ENCODE data around the gene GALNT2. TPM values are rescaled to one million over a fixed set of nuclear protein-coding genes. Genes with fewer than 3 reads are reported as not detected.

GALNT2 gene
- total and polyA plus RNA-seq, 9 of the 15 experiments (the other 6 are each of a cell fraction or from before 2014, with no cell fraction given): 1.6 to 106 (median 51.9) TPM

DNA sequence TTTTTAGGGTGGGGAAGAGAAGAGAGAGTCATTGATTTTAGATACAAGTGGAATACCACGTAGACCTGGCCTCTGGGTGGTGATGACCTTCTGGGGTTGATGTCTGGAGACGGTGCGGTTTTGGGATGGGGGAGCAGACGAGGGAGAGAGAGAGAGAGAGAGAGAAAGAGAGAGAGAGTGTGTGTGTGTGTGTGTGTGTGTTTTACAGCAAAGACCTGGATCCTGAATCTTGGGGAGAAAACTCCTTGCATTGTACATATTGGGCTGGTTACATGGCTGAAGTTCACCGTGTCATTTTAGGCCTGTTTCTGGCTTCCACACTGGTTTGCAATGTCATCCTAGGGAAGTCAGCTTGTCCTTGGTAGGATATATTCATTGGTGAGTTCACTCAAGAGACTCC is 89.0 kb downstream of the GALNT2 start (continued):
- TF ChIP-seq ZNF408 (CRISPR knock-in tag; IDR thresholded peaks at IDR 0.05; ENCODE audit: low read depth) (no peak), CBX5 (IDR thresholded peaks at IDR 0.05; ENCODE audit: borderline replicate concordance, low read depth) (no peak), SRSF3 (IDR thresholded peaks at IDR 0.05; ENCODE audit: insufficient read depth, low read length) (no peak), RFX1 (IDR thresholded peaks at IDR 0.05) (no peak), MEF2D (tag; conservative IDR thresholded peaks at IDR 0.05; ENCODE audit: low read depth) (no peak), KDM4B (IDR thresholded peaks at IDR 0.05; ENCODE audit: borderline replicate concordance in 2 of 2, low read depth in 1 of 2) (no peak), MYBL2 (IDR thresholded peaks at IDR 0.05; ENCODE audit: low read depth) (no peak), MYBL2 (CRISPR knock-in tag; IDR thresholded peaks at IDR 0.05; ENCODE audit: borderline replicate concordance) (no peak), ZKSCAN1 (IDR thresholded peaks at IDR 0.05; ENCODE audit: low read depth, low read length) (no peak), ZNF79 (CRISPR knock-in tag; IDR thresholded peaks at IDR 0.05; ENCODE audit: low read depth) (no peak), THAP7 (CRISPR knock-in tag; IDR thresholded peaks at IDR 0.05) (no peak), ZBTB7A (IDR thresholded peaks at IDR 0.05; ENCODE audit: borderline replicate concordance, control insufficient read depth, low read depth, low read length) (no peak), CC2D1A (IDR thresholded peaks at IDR 0.05) (no peak), TRIM28 (IDR thresholded peaks at IDR 0.05) (no peak), PTRF (tag; IDR thresholded peaks at IDR 0.05) (no peak), PRPF4 (IDR thresholded peaks at IDR 0.05; ENCODE audit: insufficient read depth, low read depth, low read length, poor library complexity, severe bottlenecking) (no peak)
- TF ChIP-seq, protein P1, sequence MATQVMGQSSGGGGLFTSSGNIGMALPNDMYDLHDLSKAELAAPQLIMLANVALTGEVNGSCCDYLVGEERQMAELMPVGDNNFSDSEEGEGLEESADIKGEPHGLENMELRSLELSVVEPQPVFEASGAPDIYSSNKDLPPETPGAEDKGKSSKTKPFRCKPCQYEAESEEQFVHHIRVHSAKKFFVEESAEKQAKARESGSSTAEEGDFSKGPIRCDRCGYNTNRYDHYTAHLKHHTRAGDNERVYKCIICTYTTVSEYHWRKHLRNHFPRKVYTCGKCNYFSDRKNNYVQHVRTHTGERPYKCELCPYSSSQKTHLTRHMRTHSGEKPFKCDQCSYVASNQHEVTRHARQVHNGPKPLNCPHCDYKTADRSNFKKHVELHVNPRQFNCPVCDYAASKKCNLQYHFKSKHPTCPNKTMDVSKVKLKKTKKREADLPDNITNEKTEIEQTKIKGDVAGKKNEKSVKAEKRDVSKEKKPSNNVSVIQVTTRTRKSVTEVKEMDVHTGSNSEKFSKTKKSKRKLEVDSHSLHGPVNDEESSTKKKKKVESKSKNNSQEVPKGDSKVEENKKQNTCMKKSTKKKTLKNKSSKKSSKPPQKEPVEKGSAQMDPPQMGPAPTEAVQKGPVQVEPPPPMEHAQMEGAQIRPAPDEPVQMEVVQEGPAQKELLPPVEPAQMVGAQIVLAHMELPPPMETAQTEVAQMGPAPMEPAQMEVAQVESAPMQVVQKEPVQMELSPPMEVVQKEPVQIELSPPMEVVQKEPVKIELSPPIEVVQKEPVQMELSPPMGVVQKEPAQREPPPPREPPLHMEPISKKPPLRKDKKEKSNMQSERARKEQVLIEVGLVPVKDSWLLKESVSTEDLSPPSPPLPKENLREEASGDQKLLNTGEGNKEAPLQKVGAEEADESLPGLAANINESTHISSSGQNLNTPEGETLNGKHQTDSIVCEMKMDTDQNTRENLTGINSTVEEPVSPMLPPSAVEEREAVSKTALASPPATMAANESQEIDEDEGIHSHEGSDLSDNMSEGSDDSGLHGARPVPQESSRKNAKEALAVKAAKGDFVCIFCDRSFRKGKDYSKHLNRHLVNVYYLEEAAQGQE (IDR thresholded peaks at IDR 0.05; ENCODE audit: borderline replicate concordance): no peak
- TF ChIP-seq, protein P1 (CRISPR knock-in tag; IDR thresholded peaks at IDR 0.05; ENCODE audit: low read depth): no peak
- TF ChIP-seq, protein P2, sequence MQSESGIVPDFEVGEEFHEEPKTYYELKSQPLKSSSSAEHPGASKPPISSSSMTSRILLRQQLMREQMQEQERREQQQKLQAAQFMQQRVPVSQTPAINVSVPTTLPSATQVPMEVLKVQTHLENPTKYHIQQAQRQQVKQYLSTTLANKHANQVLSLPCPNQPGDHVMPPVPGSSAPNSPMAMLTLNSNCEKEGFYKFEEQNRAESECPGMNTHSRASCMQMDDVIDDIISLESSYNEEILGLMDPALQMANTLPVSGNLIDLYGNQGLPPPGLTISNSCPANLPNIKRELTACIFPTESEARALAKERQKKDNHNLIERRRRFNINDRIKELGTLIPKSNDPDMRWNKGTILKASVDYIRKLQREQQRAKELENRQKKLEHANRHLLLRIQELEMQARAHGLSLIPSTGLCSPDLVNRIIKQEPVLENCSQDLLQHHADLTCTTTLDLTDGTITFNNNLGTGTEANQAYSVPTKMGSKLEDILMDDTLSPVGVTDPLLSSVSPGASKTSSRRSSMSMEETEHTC (IDR thresholded peaks at IDR 0.05): no peak
- TF ChIP-seq, protein P3, sequence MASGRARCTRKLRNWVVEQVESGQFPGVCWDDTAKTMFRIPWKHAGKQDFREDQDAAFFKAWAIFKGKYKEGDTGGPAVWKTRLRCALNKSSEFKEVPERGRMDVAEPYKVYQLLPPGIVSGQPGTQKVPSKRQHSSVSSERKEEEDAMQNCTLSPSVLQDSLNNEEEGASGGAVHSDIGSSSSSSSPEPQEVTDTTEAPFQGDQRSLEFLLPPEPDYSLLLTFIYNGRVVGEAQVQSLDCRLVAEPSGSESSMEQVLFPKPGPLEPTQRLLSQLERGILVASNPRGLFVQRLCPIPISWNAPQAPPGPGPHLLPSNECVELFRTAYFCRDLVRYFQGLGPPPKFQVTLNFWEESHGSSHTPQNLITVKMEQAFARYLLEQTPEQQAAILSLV (tag; IDR thresholded peaks at IDR 0.05): no peak

Measured in K562 (cell line).